Measurements from ENCODE around the gene RIMBP2.

The RIMBP2 gene

GRCh38 chr12:130614530-130614905 lies 101.6 kb downstream of the RIMBP2 start:
- H3K4me3 ChIP-seq (replicated peaks; ENCODE audit: insufficient read depth, low read length) = no peak overlapping the region
- peaks cover 2% of the 10 kb centered on the region for H3K27me3 ChIP-seq (ENCODE audit: insufficient read depth, poor library complexity, severe bottlenecking)
- no peak for DNase-seq (ENCODE audit: low read depth in 1 of 2, low spot score in 1 of 2)
- TF ChIP-seq, protein P1, sequence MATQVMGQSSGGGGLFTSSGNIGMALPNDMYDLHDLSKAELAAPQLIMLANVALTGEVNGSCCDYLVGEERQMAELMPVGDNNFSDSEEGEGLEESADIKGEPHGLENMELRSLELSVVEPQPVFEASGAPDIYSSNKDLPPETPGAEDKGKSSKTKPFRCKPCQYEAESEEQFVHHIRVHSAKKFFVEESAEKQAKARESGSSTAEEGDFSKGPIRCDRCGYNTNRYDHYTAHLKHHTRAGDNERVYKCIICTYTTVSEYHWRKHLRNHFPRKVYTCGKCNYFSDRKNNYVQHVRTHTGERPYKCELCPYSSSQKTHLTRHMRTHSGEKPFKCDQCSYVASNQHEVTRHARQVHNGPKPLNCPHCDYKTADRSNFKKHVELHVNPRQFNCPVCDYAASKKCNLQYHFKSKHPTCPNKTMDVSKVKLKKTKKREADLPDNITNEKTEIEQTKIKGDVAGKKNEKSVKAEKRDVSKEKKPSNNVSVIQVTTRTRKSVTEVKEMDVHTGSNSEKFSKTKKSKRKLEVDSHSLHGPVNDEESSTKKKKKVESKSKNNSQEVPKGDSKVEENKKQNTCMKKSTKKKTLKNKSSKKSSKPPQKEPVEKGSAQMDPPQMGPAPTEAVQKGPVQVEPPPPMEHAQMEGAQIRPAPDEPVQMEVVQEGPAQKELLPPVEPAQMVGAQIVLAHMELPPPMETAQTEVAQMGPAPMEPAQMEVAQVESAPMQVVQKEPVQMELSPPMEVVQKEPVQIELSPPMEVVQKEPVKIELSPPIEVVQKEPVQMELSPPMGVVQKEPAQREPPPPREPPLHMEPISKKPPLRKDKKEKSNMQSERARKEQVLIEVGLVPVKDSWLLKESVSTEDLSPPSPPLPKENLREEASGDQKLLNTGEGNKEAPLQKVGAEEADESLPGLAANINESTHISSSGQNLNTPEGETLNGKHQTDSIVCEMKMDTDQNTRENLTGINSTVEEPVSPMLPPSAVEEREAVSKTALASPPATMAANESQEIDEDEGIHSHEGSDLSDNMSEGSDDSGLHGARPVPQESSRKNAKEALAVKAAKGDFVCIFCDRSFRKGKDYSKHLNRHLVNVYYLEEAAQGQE (IDR thresholded peaks at IDR 0.05; ENCODE audit: insufficient replicate concordance, low read depth) = no peak
- no peak for TF ChIP-seq SPI1 (IDR thresholded peaks at IDR 0.05; ENCODE audit: borderline replicate concordance, low read depth)
- H3K27ac ChIP-seq (replicated peaks) = no peak overlapping the region

- Histone ChIP-seq H3K27ac (replicated peaks) (no peak overlapping the region), H3K4me3 (replicated peaks; ENCODE audit: insufficient read depth, low read length) (no peak overlapping the region), H3K27me3 (ENCODE audit: insufficient read depth, poor library complexity, severe bottlenecking) (peaks cover under 1% of the 10 kb centered on the region)
- DNase-seq (ENCODE audit: low read depth in 1 of 2, low spot score in 1 of 2) = no peak
- TF ChIP-seq, protein P1 (IDR thresholded peaks at IDR 0.05; ENCODE audit: insufficient replicate concordance, low read depth) = no peak
- no peak for TF ChIP-seq POLR2AphosphoS5 (IDR thresholded peaks at IDR 0.05; ENCODE audit: low read depth)
Observed at GRCh38 chr12:130613831-130614529, 102.1 kb downstream of the RIMBP2 start.

DNA sequence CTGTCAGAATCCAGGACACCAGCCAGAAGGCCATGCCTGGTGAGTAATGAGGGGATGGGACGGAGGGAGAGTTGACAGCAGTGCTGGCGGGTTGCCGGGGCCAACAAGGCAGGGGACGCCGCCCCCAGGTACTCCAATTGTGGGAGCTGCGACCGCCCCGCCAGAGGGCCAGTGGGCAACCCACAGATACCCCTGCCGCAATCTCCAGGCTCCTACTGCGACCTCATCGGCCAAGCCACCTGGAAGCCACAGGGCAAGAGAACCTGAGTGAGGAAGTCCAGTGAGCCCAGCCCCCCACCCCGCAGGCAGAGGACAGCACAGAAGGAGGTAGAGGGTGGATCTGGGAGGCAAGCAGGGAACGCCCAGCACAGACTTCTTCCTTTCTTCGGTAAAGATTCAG lies 103.0 kb downstream of the RIMBP2 start:
- TF ChIP-seq POLR2AphosphoS5 (IDR thresholded peaks at IDR 0.05; ENCODE audit: low read depth) = no peak
- no peak for TF ChIP-seq SPI1 (IDR thresholded peaks at IDR 0.05; ENCODE audit: borderline replicate concordance, low read depth)
- TF ChIP-seq, protein P1 (IDR thresholded peaks at IDR 0.05; ENCODE audit: insufficient replicate concordance, low read depth) = no peak
- TF ChIP-seq, protein P2, sequence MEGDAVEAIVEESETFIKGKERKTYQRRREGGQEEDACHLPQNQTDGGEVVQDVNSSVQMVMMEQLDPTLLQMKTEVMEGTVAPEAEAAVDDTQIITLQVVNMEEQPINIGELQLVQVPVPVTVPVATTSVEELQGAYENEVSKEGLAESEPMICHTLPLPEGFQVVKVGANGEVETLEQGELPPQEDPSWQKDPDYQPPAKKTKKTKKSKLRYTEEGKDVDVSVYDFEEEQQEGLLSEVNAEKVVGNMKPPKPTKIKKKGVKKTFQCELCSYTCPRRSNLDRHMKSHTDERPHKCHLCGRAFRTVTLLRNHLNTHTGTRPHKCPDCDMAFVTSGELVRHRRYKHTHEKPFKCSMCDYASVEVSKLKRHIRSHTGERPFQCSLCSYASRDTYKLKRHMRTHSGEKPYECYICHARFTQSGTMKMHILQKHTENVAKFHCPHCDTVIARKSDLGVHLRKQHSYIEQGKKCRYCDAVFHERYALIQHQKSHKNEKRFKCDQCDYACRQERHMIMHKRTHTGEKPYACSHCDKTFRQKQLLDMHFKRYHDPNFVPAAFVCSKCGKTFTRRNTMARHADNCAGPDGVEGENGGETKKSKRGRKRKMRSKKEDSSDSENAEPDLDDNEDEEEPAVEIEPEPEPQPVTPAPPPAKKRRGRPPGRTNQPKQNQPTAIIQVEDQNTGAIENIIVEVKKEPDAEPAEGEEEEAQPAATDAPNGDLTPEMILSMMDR (IDR thresholded peaks at IDR 0.05; ENCODE audit: insufficient read depth, low read length) = no peak
- TF ChIP-seq GABPA (IDR thresholded peaks at IDR 0.05; ENCODE audit: low read depth) = no peak
- DNase-seq (ENCODE audit: low read depth in 1 of 2, low spot score in 1 of 2) = no peak
- no peak overlapping the region for H3K4me3 ChIP-seq (replicated peaks; ENCODE audit: insufficient read depth, low read length)
- H3K27ac ChIP-seq (replicated peaks) = no peak overlapping the region
- no peaks in the 10 kb centered on the region for H3K27me3 ChIP-seq (ENCODE audit: insufficient read depth, poor library complexity, severe bottlenecking)

DNA sequence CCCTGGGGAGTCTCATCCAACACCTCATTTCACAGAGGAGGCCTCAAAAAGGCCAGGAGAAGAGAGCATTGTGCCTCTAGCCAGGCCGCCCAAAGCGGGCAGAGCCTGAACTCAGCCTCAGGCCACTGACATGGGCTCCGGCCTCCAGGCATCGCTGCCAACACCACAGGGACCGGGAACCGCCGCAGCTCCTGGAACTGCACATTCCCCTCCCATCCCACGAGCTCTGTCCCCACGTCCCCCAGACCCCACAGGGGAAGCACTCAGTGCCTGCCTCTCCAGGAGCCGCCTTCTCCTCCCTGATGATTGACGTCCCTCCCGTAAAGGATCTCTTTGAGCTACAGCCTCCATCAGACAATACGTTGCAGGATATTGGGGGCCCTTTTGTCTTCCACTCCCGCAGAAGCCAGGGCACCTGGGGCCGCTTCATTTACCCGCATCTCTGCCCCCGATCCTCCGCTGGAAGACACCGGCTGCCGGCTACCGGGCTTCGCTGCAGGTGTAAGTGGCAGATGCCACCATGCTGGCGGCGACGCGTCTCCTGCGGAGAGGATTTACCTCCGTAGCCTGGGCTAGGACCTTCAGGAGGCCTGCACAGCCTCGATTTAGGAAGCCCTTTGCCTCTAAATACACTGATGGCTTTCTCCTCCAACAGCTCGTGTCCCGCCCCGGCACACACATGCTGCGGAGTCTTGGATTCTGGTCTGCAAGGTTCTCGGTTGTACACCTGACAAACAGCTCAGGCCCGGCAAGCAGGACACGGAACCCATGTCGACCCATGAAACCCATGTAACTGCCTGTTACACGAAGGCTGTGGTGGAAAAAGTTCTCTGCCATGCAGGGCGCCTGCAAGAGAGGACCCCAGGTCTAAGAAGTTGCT lies 104.8 kb downstream of the RIMBP2 start:
- no peak for DNase-seq (ENCODE audit: low read depth in 1 of 2, low spot score in 1 of 2)
- Histone ChIP-seq H3K27ac (replicated peaks) (no peak overlapping the region), H3K27me3 (ENCODE audit: insufficient read depth, poor library complexity, severe bottlenecking) (no peaks in the 10 kb centered on the region), H3K4me3 (replicated peaks; ENCODE audit: insufficient read depth, low read length) (no peak overlapping the region)
- TF ChIP-seq, protein P1 (IDR thresholded peaks at IDR 0.05; ENCODE audit: insufficient replicate concordance, low read depth) = no peak
- TF ChIP-seq, protein P2 (IDR thresholded peaks at IDR 0.05; ENCODE audit: insufficient read depth, low read length) = no peak
- TF ChIP-seq POLR2AphosphoS5 (IDR thresholded peaks at IDR 0.05; ENCODE audit: low read depth) = no peak
- no peak for TF ChIP-seq SPI1 (IDR thresholded peaks at IDR 0.05; ENCODE audit: borderline replicate concordance, low read depth)
- TF ChIP-seq GABPA (IDR thresholded peaks at IDR 0.05; ENCODE audit: low read depth) = no peak

All from HL-60 (cell line).